ENCODE results near the gene HLA-DPA1. TPM values are rescaled to one million over a fixed set of nuclear protein-coding genes. Genes with fewer than 3 reads are reported as not detected.

HLA-DPA1 gene
- polyA plus RNA-seq, 1 experiment = 0.10 TPM

DNA sequence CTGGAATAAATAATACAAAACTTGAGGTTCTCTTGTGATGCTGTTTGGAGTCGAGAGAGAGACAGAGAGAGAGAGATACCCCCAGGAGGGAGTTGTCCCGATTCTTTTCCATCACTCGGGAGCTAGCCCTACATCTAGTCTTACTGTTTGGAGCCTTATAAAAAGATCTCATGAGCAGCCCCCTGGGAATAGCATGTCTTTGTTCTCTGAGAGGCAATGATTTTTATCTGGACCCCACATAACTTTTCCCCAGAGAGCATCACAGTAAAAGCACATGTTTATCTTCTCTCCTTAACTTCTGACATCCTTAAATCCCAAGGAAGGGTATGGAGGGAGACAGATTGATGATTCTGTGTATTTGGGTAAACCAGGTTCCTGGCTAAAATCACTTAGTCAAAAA lies 43.2 kb downstream of the HLA-DPA1 start:
- DNase-seq (ENCODE audit: low read depth, low spot score) = no peak
- Histone ChIP-seq H3K9me3 (ENCODE audit: control insufficient read depth, insufficient read depth, low read length) (no peaks in the 10 kb centered on the region), H3K27me3 (ENCODE audit: control insufficient read depth, insufficient read depth, low read length) (peaks cover 15% of the 10 kb centered on the region), H3K4me3 (ENCODE audit: low read depth, low read length) (no peak overlapping the region), H3K27ac (ENCODE audit: low read depth, low read length) (no peak overlapping the region)
- ChIA-PET POLR2A (no interaction called here), CTCF (no interaction called here)
- no peak for TF ChIP-seq CTCF (IDR thresholded peaks at IDR 0.05; ENCODE audit: low read depth, low read length)

DNA sequence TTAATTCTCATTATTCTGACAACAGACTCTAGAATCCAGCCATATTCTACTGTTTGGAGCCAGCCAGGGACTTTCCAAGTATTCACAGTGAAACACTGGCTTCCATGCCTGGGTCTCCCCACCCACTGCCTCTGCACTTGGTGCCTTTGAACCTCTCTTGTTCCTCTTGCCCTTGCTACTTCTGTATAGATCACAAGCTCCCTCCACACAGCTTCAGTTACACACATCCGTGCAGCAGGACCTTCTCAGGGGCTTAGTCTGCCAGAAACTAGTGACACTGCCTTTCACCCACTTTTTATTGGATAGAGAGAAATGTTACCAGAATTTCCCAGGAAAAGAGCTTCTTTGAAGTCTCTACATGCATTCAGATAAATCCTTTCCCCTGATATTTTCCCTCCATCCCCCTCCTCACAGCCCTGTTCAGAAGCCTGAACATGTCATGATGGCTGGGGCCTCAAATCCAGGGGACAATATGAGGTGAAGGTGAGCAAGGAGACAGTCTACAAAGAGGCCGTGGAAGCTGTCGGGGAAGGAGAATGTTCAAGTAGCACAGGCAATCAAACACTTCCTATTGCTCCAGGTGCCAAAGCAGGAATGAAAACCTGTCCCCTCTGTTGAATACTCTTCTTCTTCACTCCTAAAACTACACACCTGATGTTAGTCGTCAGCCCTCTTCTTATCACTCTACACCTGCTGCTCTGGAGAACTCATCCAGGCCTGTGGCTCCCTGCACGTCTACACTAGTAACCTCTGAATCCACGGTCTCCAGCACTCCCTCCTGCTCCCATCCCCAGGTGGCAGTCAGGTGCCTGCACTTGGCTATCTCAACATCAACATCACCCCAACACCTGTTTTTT lies 43.9 kb downstream of the HLA-DPA1 start:
- no peak for TF ChIP-seq CTCF (IDR thresholded peaks at IDR 0.05; ENCODE audit: low read depth, low read length)
- Histone ChIP-seq H3K4me3 (ENCODE audit: low read depth, low read length) (no peak overlapping the region), H3K27me3 (ENCODE audit: control insufficient read depth, insufficient read depth, low read length) (peaks cover 15% of the 10 kb centered on the region), H3K9me3 (ENCODE audit: control insufficient read depth, insufficient read depth, low read length) (no peaks in the 10 kb centered on the region), H3K27ac (ENCODE audit: low read depth, low read length) (no peak overlapping the region)
- no peak for DNase-seq (ENCODE audit: low read depth, low spot score)
- POLR2A ChIA-PET = no interaction called here
- CTCF ChIA-PET = interaction anchor here (0.6 kb wide), 1 partner anchor 893 kb away, joined by 4 read pairs; no protein-coding TSS in a partner anchor

DNA sequence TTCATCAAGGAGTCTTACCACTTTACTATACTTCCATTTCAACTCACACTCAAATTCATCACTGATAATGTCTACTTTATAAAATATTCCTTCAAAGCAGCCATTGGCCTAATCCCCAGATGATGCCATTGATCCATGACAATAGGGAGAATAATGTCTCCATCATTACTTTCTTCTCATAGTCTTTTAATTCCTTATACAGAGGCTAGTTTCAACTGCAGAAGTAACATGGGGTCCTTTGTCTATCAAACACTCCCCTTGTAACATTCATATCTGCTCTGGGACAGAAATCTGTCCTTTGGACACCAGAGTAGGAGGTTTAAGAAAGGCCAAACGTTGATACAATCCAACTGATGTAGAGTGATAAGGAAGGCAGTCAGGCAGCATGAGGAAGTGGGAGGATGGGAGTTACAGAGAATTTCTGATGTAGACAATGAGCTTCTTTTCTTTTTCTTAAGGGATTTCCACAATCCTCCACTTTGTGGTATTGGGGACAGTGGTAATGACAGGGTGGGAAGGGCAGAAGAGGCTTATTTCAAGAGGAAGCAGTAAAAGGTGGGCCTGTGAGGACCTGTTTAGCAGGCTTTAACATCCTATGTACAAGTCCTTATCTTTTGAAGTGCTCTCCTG lies 45.1 kb downstream of the HLA-DPA1 start:
- H3K27me3 ChIP-seq (ENCODE audit: control insufficient read depth, insufficient read depth, low read length) = peaks cover 17% of the 10 kb centered on the region
- H3K4me3 ChIP-seq (ENCODE audit: low read depth, low read length) = no peak overlapping the region
- H3K27ac ChIP-seq (ENCODE audit: low read depth, low read length) = no peak overlapping the region
- CTCF ChIA-PET = interaction anchor here (0.6 kb wide), 1 partner anchor 10 kb away, joined by 3 read pairs; no protein-coding TSS in a partner anchor
- no peaks in the 10 kb centered on the region for H3K9me3 ChIP-seq (ENCODE audit: control insufficient read depth, insufficient read depth, low read length)
- no peak for TF ChIP-seq CTCF (IDR thresholded peaks at IDR 0.05; ENCODE audit: low read depth, low read length)
- DNase-seq (ENCODE audit: low read depth, low spot score) = no peak
- POLR2A ChIA-PET = no interaction called here

GRCh38 chr6:33024521-33024920 lies 48.9 kb downstream of the HLA-DPA1 start:
- H3K9me3 ChIP-seq (ENCODE audit: control insufficient read depth, insufficient read depth, low read length) = no peaks in the 10 kb centered on the region
- POLR2A ChIA-PET = no interaction called here
- CTCF ChIA-PET = interaction anchor here (1.9 kb wide), 1 partner anchor 10 kb away, joined by 4 read pairs; no protein-coding TSS in a partner anchor
- peaks cover 11% of the 10 kb centered on the region for H3K27me3 ChIP-seq (ENCODE audit: control insufficient read depth, insufficient read depth, low read length)
- H3K27ac ChIP-seq (ENCODE audit: low read depth, low read length) = no peak overlapping the region
- H3K4me3 ChIP-seq (ENCODE audit: low read depth, low read length) = no peak overlapping the region
- no peak for DNase-seq (ENCODE audit: low read depth, low spot score)
- TF ChIP-seq CTCF (IDR thresholded peaks at IDR 0.05; ENCODE audit: low read depth, low read length) = no peak

DNA sequence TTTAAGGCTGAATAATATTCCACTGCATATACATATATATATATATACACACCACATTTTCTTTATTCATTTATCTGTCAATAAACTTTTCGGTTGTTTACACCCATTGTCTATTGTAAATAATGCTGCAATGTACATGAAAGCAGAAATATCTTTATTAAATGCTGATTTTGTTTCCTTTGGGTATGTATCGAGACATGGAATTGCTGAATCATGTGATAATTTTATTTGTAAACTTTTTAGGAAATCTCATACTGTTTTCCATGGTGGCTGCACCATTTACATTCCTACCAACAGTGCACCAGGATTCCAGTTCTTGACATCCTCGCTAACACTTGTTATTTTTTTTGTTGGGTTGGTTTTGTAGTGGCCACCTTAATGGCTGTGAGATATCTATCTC lies 49.9 kb downstream of the HLA-DPA1 start:
- Histone ChIP-seq H3K9me3 (ENCODE audit: control insufficient read depth, insufficient read depth, low read length) (no peaks in the 10 kb centered on the region), H3K27ac (ENCODE audit: low read depth, low read length) (no peak overlapping the region), H3K27me3 (ENCODE audit: control insufficient read depth, insufficient read depth, low read length) (peaks cover 12% of the 10 kb centered on the region), H3K4me3 (ENCODE audit: low read depth, low read length) (no peak overlapping the region)
- no peak for TF ChIP-seq CTCF (IDR thresholded peaks at IDR 0.05; ENCODE audit: low read depth, low read length)
- no peak for DNase-seq (ENCODE audit: low read depth, low spot score)
- POLR2A ChIA-PET = no interaction called here
- CTCF ChIA-PET = interaction anchor here (1.9 kb wide), 1 partner anchor 9 kb away, joined by 4 read pairs; no protein-coding TSS in a partner anchor
